ENCODE measurements around the gene MTMR10.

The MTMR10 gene

GRCh38 chr15:30941520-30941919, 49.9 kb downstream of the MTMR10 start:
- H3K9ac ChIP-seq (ENCODE audit: low read length), result no peak overlapping the region
- no peak overlapping the region for H2BK5ac ChIP-seq (ENCODE audit: low read depth, low read length, poor library complexity)
- peaks cover 42 to 62% of the 10 kb centered on the region in 2 experiments for H3K36me3 ChIP-seq (ENCODE audit: control insufficient read depth in 1 of 2, insufficient read depth in 2 of 2, low read length in 2 of 2)
- no peaks in the 10 kb centered on the region for H3K79me2 ChIP-seq (ENCODE audit: control insufficient read depth, insufficient read depth, low read length, poor library complexity)
- no peaks in the 10 kb centered on the region for H3K79me1 ChIP-seq (ENCODE audit: low read length)
- H3K23ac ChIP-seq (ENCODE audit: low read length), result no peak overlapping the region
- H3K9me3 ChIP-seq (ENCODE audit: insufficient read depth, low read depth, low read length), result no peaks in the 10 kb centered on the region
- no peak overlapping the region for H2AK5ac ChIP-seq (ENCODE audit: low read length)
- H4K12ac ChIP-seq (ENCODE audit: low read depth, low read length), result no peak overlapping the region
- H3K4me2 ChIP-seq (ENCODE audit: low read length), result no peak overlapping the region
- no peak for DNase-seq
- H3K4me3 ChIP-seq (ENCODE audit: low read depth, low read length), result no peak overlapping the region
- no peaks in the 10 kb centered on the region for H3K4me1 ChIP-seq (ENCODE audit: control insufficient read depth in 1 of 2, insufficient read depth in 2 of 2, low read length in 2 of 2)
- H4K91ac ChIP-seq (ENCODE audit: low read depth, low read length), result no peak overlapping the region
- H2AFZ ChIP-seq (ENCODE audit: insufficient read depth, low read length, poor library complexity), result no peak overlapping the region
- WGBS (ENCODE audit: extremely low coverage, insufficient coverage, insufficient read length), result no CpG with 5 or more reads among the region's 15 CpGs
- H3K14ac ChIP-seq (ENCODE audit: low read length), result no peak overlapping the region
- H2BK120ac ChIP-seq (ENCODE audit: insufficient read depth, low read length, poor library complexity), result no peak overlapping the region
- no peaks in the 10 kb centered on the region for H3K27me3 ChIP-seq (ENCODE audit: insufficient read depth, low read length)
- H3K27ac ChIP-seq (ENCODE audit: low read depth, low read length), result no peak overlapping the region
- H4K8ac ChIP-seq (ENCODE audit: low read depth, low read length), result no peak overlapping the region
- H2BK12ac ChIP-seq (ENCODE audit: low read length), result no peak overlapping the region
- no peak overlapping the region for H3K4ac ChIP-seq (ENCODE audit: low read depth, low read length)
- H3K18ac ChIP-seq (ENCODE audit: low read length), result no peak overlapping the region

DNA sequence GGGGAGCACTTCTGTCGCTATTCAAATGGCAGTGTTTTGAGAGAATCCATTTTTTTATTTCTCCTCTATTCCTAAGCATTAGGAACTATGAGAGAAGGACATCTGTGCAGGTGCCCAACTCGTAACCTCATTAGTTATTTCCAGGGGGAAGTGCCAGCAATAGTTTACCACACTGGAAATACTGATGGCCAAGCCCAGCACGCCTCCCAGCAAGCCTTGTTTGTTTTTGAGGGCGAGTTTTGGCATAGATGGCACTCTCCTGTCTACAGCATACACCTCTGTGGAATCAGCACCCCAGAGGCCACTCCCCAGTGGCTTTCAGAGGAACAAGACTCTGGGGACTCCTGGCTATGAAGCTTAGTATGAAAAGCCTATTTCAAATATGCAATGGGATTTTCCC, 51.1 kb downstream of the MTMR10 start:
- Histone ChIP-seq H2AK5ac (ENCODE audit: low read length) (no peak overlapping the region), H3K4me2 (ENCODE audit: low read length) (no peak overlapping the region), H2BK5ac (ENCODE audit: low read depth, low read length, poor library complexity) (no peak overlapping the region), H3K79me2 (ENCODE audit: control insufficient read depth, insufficient read depth, low read length, poor library complexity) (no peaks in the 10 kb centered on the region), H3K4me1 (ENCODE audit: control insufficient read depth in 1 of 2, insufficient read depth in 2 of 2, low read length in 2 of 2) (no peaks in the 10 kb centered on the region), H4K8ac (ENCODE audit: low read depth, low read length) (no peak overlapping the region), H3K4ac (ENCODE audit: low read depth, low read length) (no peak overlapping the region), H3K9me3 (ENCODE audit: insufficient read depth, low read depth, low read length) (no peaks in the 10 kb centered on the region), H3K27ac (ENCODE audit: low read depth, low read length) (no peak overlapping the region), H3K79me1 (ENCODE audit: low read length) (no peaks in the 10 kb centered on the region), H4K91ac (ENCODE audit: low read depth, low read length) (no peak overlapping the region), H2BK12ac (ENCODE audit: low read length) (no peak overlapping the region), H3K36me3 (ENCODE audit: control insufficient read depth in 1 of 2, insufficient read depth in 2 of 2, low read length in 2 of 2) (peaks cover 33 to 53% of the 10 kb centered on the region in 2 experiments), H4K12ac (ENCODE audit: low read depth, low read length) (no peak overlapping the region), H2BK120ac (ENCODE audit: insufficient read depth, low read length, poor library complexity) (no peak overlapping the region), H3K23ac (ENCODE audit: low read length) (no peak overlapping the region), H3K4me3 (ENCODE audit: low read depth, low read length) (no peak overlapping the region), H2AFZ (ENCODE audit: insufficient read depth, low read length, poor library complexity) (no peak overlapping the region), H3K27me3 (ENCODE audit: insufficient read depth, low read length) (no peaks in the 10 kb centered on the region), H3K9ac (ENCODE audit: low read length) (no peak overlapping the region), H3K18ac (ENCODE audit: low read length) (no peak overlapping the region), H3K14ac (ENCODE audit: low read length) (no peak overlapping the region)
- no peak for DNase-seq
- no CpG with 5 or more reads among the region's 4 CpGs for WGBS (ENCODE audit: extremely low coverage, insufficient coverage, insufficient read length)

DNA sequence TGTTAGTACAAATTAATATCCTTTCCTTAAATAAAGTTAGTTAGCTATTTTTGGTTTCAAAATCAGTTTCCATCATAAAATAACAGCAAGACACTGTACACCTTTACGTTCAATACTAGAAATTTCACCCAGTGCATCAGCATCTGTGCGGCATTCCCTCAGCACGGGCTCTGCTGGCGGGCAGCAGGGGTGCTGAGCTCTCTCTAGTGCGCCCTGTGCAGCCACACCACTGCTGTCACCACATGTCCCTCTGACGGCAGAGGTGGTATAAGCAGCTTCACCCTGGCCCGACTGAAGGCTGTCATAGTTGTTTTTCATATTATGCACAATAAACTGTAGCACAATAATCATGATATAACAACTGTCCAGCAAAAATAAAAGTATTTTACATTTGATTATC, 52.3 kb downstream of the MTMR10 start:
- H4K12ac ChIP-seq (ENCODE audit: low read depth, low read length), result no peak overlapping the region
- no peak overlapping the region for H4K91ac ChIP-seq (ENCODE audit: low read depth, low read length)
- no peak overlapping the region for H2BK12ac ChIP-seq (ENCODE audit: low read length)
- no peak overlapping the region for H3K4me3 ChIP-seq (ENCODE audit: low read depth, low read length)
- H3K23ac ChIP-seq (ENCODE audit: low read length), result no peak overlapping the region
- H2AK5ac ChIP-seq (ENCODE audit: low read length), result no peak overlapping the region
- H2AFZ ChIP-seq (ENCODE audit: insufficient read depth, low read length, poor library complexity), result no peak overlapping the region
- no peak overlapping the region for H3K4me2 ChIP-seq (ENCODE audit: low read length)
- no peak overlapping the region for H3K4ac ChIP-seq (ENCODE audit: low read depth, low read length)
- no peak overlapping the region for H3K18ac ChIP-seq (ENCODE audit: low read length)
- H3K4me1 ChIP-seq (ENCODE audit: control insufficient read depth in 1 of 2, insufficient read depth in 2 of 2, low read length in 2 of 2), result no peaks in the 10 kb centered on the region
- no peak overlapping the region for H2BK120ac ChIP-seq (ENCODE audit: insufficient read depth, low read length, poor library complexity)
- peaks cover 28 to 49% of the 10 kb centered on the region in 2 experiments for H3K36me3 ChIP-seq (ENCODE audit: control insufficient read depth in 1 of 2, insufficient read depth in 2 of 2, low read length in 2 of 2)
- DNase-seq, result no peak
- no peak overlapping the region for H3K9ac ChIP-seq (ENCODE audit: low read length)
- H3K27ac ChIP-seq (ENCODE audit: low read depth, low read length), result no peak overlapping the region
- no CpG with 5 or more reads among the region's 7 CpGs for WGBS (ENCODE audit: extremely low coverage, insufficient coverage, insufficient read length)
- no peaks in the 10 kb centered on the region for H3K79me2 ChIP-seq (ENCODE audit: control insufficient read depth, insufficient read depth, low read length, poor library complexity)
- H2BK5ac ChIP-seq (ENCODE audit: low read depth, low read length, poor library complexity), result no peak overlapping the region
- H4K8ac ChIP-seq (ENCODE audit: low read depth, low read length), result no peak overlapping the region
- no peaks in the 10 kb centered on the region for H3K9me3 ChIP-seq (ENCODE audit: insufficient read depth, low read depth, low read length)
- H3K14ac ChIP-seq (ENCODE audit: low read length), result no peak overlapping the region
- H3K79me1 ChIP-seq (ENCODE audit: low read length), result no peaks in the 10 kb centered on the region
- H3K27me3 ChIP-seq (ENCODE audit: insufficient read depth, low read length), result no peaks in the 10 kb centered on the region

DNA sequence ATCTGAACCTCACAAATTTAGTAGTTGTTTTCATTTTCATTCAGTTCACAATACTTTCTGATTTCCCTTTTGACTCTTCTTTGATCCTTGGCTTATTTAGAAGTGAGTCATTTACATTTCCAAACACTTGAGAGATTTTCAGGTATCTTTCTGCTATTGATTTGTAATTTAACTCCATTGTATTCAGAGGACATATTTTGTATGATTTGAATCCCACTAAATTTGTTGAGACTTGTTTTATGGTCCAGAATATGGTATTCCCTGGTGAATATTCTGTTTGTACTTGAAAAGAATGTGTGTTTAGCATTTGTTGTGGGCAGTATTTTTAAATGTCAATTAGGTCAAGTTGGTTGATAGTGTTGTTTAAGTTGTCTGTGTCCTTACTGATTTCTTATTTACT, 58.1 kb downstream of the MTMR10 start:
- H3K4me2 ChIP-seq (ENCODE audit: low read length), result no peak overlapping the region
- no peaks in the 10 kb centered on the region for H3K79me1 ChIP-seq (ENCODE audit: low read length)
- H4K8ac ChIP-seq (ENCODE audit: low read depth, low read length), result no peak overlapping the region
- no peak overlapping the region for H3K18ac ChIP-seq (ENCODE audit: low read length)
- H3K79me2 ChIP-seq (ENCODE audit: control insufficient read depth, insufficient read depth, low read length, poor library complexity), result no peaks in the 10 kb centered on the region
- H3K4me1 ChIP-seq (ENCODE audit: control insufficient read depth in 1 of 2, insufficient read depth in 2 of 2, low read length in 2 of 2), result no peaks in the 10 kb centered on the region
- no peak overlapping the region for H3K4ac ChIP-seq (ENCODE audit: low read depth, low read length)
- H2BK120ac ChIP-seq (ENCODE audit: insufficient read depth, low read length, poor library complexity), result no peak overlapping the region
- H3K4me3 ChIP-seq (ENCODE audit: low read depth, low read length), result no peak overlapping the region
- no peak overlapping the region for H2AFZ ChIP-seq (ENCODE audit: insufficient read depth, low read length, poor library complexity)
- no peaks in the 10 kb centered on the region for H3K27me3 ChIP-seq (ENCODE audit: insufficient read depth, low read length)
- H3K36me3 ChIP-seq (ENCODE audit: control insufficient read depth in 1 of 2, insufficient read depth in 2 of 2, low read length in 2 of 2), result peaks cover 24 to 27% of the 10 kb centered on the region in 2 experiments
- no peak overlapping the region for H3K27ac ChIP-seq (ENCODE audit: low read depth, low read length)
- no peak overlapping the region for H4K91ac ChIP-seq (ENCODE audit: low read depth, low read length)
- H4K12ac ChIP-seq (ENCODE audit: low read depth, low read length), result no peak overlapping the region
- H2BK5ac ChIP-seq (ENCODE audit: low read depth, low read length, poor library complexity), result no peak overlapping the region
- no peak overlapping the region for H3K14ac ChIP-seq (ENCODE audit: low read length)
- no peak for DNase-seq
- H2AK5ac ChIP-seq (ENCODE audit: low read length), result no peak overlapping the region
- H3K9ac ChIP-seq (ENCODE audit: low read length), result no peak overlapping the region
- H3K23ac ChIP-seq (ENCODE audit: low read length), result no peak overlapping the region
- no peak overlapping the region for H2BK12ac ChIP-seq (ENCODE audit: low read length)
- H3K9me3 ChIP-seq (ENCODE audit: insufficient read depth, low read depth, low read length), result no peaks in the 10 kb centered on the region

All from trophoblast cell (in vitro differentiated cells and primary cell).